Measurements from ENCODE around the gene UGT1A7.

DNA sequence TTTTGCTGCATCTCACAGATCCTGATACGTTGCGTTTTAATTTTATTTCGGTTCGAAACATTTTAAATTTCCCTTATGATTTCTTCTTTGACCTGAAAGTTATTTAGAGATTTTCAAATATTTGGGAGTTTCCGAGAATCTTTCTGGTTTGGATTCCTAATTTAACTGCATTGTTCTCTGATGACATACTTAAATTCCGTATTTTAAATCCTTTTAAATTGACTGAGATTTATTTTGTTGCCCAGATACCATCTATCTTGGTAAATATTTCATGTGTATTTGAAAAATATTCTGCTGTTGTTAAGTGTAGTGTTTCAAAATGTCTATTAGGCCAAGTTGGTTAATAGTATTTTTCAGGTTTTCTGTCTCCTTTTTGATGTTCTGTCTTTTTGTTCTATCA lies 134.2 kb downstream of the UGT1A7 start:
- TF ChIP-seq, protein P1, sequence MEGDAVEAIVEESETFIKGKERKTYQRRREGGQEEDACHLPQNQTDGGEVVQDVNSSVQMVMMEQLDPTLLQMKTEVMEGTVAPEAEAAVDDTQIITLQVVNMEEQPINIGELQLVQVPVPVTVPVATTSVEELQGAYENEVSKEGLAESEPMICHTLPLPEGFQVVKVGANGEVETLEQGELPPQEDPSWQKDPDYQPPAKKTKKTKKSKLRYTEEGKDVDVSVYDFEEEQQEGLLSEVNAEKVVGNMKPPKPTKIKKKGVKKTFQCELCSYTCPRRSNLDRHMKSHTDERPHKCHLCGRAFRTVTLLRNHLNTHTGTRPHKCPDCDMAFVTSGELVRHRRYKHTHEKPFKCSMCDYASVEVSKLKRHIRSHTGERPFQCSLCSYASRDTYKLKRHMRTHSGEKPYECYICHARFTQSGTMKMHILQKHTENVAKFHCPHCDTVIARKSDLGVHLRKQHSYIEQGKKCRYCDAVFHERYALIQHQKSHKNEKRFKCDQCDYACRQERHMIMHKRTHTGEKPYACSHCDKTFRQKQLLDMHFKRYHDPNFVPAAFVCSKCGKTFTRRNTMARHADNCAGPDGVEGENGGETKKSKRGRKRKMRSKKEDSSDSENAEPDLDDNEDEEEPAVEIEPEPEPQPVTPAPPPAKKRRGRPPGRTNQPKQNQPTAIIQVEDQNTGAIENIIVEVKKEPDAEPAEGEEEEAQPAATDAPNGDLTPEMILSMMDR (IDR thresholded peaks at IDR 0.05) = no peak
- TF ChIP-seq POLR2AphosphoS5 (IDR thresholded peaks at IDR 0.05) = no peak
